Keratinocyte (primary cell): ENCODE data around the gene WDR12. TPM values are rescaled to one million over a fixed set of nuclear protein-coding genes. Genes with fewer than 3 reads are reported as not detected.
"Not testable (repeated sequence)": the region's sequence is repeated elsewhere in the genome, so short reads cannot be mapped to it uniquely, and the experiment has no call there.

ENCODE experiments used
- DNase-seq: peaks from one replicate; pipeline ENCODE4 v3.0.0-alpha.2; 2011; ENCODE audit warnings: low read depth, missing footprints, low spot score
- FAIRE-seq: peaks from 2 replicates; lab custom pipeline; 2011; peaks lifted over from hg19 to GRCh38; lab: Jason Lieb, UNC
- H2AFZ ChIP-seq: 2 replicates; pipeline ENCODE4 v1.6.0; 2012; ENCODE audit warnings: low read length, control low read depth, inconsistent platforms; ENCODE audit not compliant: control insufficient read depth
- H3K27ac ChIP-seq: 2 replicates; pipeline ENCODE4 v1.5.1; 2011; ENCODE audit warnings: low read length; ENCODE audit not compliant: control insufficient read depth, insufficient read depth
- H3K27me3 ChIP-seq: 3 replicates; pipeline ENCODE4 v1.6.0; 2011; ENCODE audit warnings: low read length; ENCODE audit not compliant: control insufficient read depth, insufficient read depth; ENCODE audit errors: extremely low read depth
- H3K36me3 ChIP-seq, 2 experiments: 2 replicates in 1 of 2; 3 replicates in 1 of 2; pipeline ENCODE4 v1.5.1; 2011; ENCODE audit warnings: low read length in 2 of 2, mild to moderate bottlenecking in 1 of 2; ENCODE audit not compliant: control insufficient read depth in 2 of 2, insufficient read depth in 2 of 2; ENCODE audit errors: extremely low read depth in 1 of 2
- H3K4me1 ChIP-seq: 3 replicates; pipeline ENCODE4 v1.5.1; 2011; ENCODE audit warnings: low read length; ENCODE audit not compliant: control insufficient read depth, insufficient read depth; ENCODE audit errors: extremely low read depth
- H3K4me2 ChIP-seq: 3 replicates; pipeline ENCODE4 v1.6.0; 2011; ENCODE audit warnings: low read depth, low read length; ENCODE audit not compliant: control insufficient read depth, insufficient read depth; ENCODE audit errors: extremely low read depth
- H3K4me3 ChIP-seq, 3 experiments: fragments of 200-600 bp in 1 of 3; sonication (generic) in 1 of 3; 2 replicates in 2 of 3; 3 replicates in 1 of 3; pipeline ENCODE4 v1.5.1; 2011 to 2016; ENCODE audit warnings: low read length in 3 of 3, mild to moderate bottlenecking in 3 of 3, control low read depth in 2 of 3, inconsistent platforms in 1 of 3, low read depth in 1 of 3, mixed read lengths in 1 of 3, mixed run types in 1 of 3, moderate library complexity in 1 of 3; ENCODE audit not compliant: control insufficient read depth in 2 of 3, insufficient read depth in 2 of 3; ENCODE audit errors: extremely low read depth in 1 of 3
- H3K79me2 ChIP-seq: 2 replicates; pipeline ENCODE4 v1.6.0; 2012; ENCODE audit warnings: low read length; ENCODE audit not compliant: control insufficient read depth, insufficient read depth
- H3K9ac ChIP-seq: 3 replicates; pipeline ENCODE4 v1.6.0; 2011; ENCODE audit warnings: low read length; ENCODE audit not compliant: control insufficient read depth, insufficient read depth; ENCODE audit errors: extremely low read depth
- H3K9me1 ChIP-seq: 3 replicates; pipeline ENCODE4 v1.6.0; 2011; ENCODE audit warnings: low read length; ENCODE audit not compliant: control insufficient read depth, insufficient read depth; ENCODE audit errors: extremely low read depth
- H3K9me3 ChIP-seq: 2 replicates; pipeline ENCODE4 v1.5.1; 2012; ENCODE audit warnings: low read depth, low read length; ENCODE audit not compliant: control insufficient read depth
- H4K20me1 ChIP-seq: 3 replicates; pipeline ENCODE4 v1.6.0; 2011; ENCODE audit warnings: low read length; ENCODE audit not compliant: control insufficient read depth, insufficient read depth; ENCODE audit errors: extremely low read depth
- EZH2 ChIP-seq: IDR thresholded peaks from one replicate; pipeline ENCODE4 v1.6.1; 2012; ENCODE audit warnings: inconsistent platforms, mild to moderate bottlenecking, low read length, moderate library complexity
- dilution Hi-C: fragments of 300-500 bp; cut with MboI; formaldehyde crosslinking; loops from one replicate; pipeline ENCODE4 v1.7.0; 2020; ENCODE audit warnings: low sequenced_read_pairs; ENCODE audit not compliant: extremely low pct_ligation_motif_present
- polyA plus RNA-seq, 5 experiments: library from polyadenylated mRNA; depleted of rRNA in 3 of 5; stranded (reverse) in 3 of 5; stranded (forward) in 1 of 5; unstranded in 1 of 5; fragments of >200 nt; gene quantifications; 1 replicate in 1 of 5; 2 replicates in 3 of 5; 3 replicates in 1 of 5; pipeline versions ENCODE4 v1.2.1 to v1.2.3, GENCODE V29; 2011 to 2012; ENCODE audit warnings: missing spikeins in 2 of 5, low read depth in 1 of 5, low replicate concordance in 1 of 5
- TF ChIP-seq, protein P1 (sequence below), 3 experiments: IDR thresholded peaks in 1 of 3; conservative IDR thresholded peaks in 1 of 3; optimal IDR thresholded peaks in 1 of 3; 2 replicates in 2 of 3; 3 replicates in 1 of 3; pipeline versions ENCODE3 to v1.5.1; 2011; ENCODE audit warnings: low read length in 3 of 3, mild to moderate bottlenecking in 3 of 3, moderate library complexity in 2 of 3, control low read depth in 1 of 3, inconsistent platforms in 1 of 3; ENCODE audit not compliant: insufficient read depth in 2 of 3; ENCODE audit errors: extremely low read depth in 1 of 3

WDR12 gene
- polyA plus RNA-seq, 1 donor (not counting 4 experiments of a cell fraction or from before 2014, with no cell fraction given) = 109 TPM

DNA sequence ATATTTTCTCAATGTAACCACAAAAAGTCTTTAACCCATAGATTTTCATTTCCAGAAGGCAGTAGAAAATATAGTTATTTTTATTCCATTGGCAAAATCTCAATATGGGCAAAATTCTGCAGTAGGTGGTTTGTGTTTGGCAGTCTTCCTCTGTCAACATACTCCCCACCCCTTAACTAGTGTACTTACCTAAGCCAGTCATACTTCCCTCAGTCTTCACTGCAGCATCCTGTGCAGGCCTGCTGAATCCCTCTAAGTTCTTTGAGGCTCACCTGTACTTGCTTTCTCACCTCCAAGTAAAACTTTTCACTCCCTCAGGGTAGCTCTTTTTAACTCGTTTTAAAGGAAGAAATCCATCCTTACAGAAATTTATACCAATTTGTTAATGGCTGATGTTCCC, 7.4 kb upstream of the WDR12 start:
- H2AFZ ChIP-seq = no peak overlapping the region
- H3K4me1 ChIP-seq = no peaks in the 10 kb centered on the region
- H3K27me3 ChIP-seq = no peaks in the 10 kb centered on the region
- no peak overlapping the region for H3K4me3 ChIP-seq
- TF ChIP-seq EZH2 = no peak
- TF ChIP-seq, protein P1, sequence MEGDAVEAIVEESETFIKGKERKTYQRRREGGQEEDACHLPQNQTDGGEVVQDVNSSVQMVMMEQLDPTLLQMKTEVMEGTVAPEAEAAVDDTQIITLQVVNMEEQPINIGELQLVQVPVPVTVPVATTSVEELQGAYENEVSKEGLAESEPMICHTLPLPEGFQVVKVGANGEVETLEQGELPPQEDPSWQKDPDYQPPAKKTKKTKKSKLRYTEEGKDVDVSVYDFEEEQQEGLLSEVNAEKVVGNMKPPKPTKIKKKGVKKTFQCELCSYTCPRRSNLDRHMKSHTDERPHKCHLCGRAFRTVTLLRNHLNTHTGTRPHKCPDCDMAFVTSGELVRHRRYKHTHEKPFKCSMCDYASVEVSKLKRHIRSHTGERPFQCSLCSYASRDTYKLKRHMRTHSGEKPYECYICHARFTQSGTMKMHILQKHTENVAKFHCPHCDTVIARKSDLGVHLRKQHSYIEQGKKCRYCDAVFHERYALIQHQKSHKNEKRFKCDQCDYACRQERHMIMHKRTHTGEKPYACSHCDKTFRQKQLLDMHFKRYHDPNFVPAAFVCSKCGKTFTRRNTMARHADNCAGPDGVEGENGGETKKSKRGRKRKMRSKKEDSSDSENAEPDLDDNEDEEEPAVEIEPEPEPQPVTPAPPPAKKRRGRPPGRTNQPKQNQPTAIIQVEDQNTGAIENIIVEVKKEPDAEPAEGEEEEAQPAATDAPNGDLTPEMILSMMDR (optimal IDR thresholded peaks at IDR 0.05 in 1 of 3, IDR thresholded peaks at IDR 0.05 in 1 of 3, conservative IDR thresholded peaks at IDR 0.05 in 1 of 3; ENCODE audit: extremely low read depth in 1 of 3, insufficient read depth in 2 of 3, low read length in 3 of 3) = no peak
- H3K36me3 ChIP-seq = no peaks in the 10 kb centered on the region
- no peak overlapping the region for H3K4me2 ChIP-seq
- no peaks in the 10 kb centered on the region for H3K9me3 ChIP-seq
- dilution Hi-C loops = no loop called here
- FAIRE-seq (no peak), DNase-seq (no peak)
- H3K9me1 ChIP-seq = no peaks in the 10 kb centered on the region
- no peaks in the 10 kb centered on the region for H3K79me2 ChIP-seq
- H3K9ac ChIP-seq = no peak overlapping the region
- no peak overlapping the region for H3K27ac ChIP-seq
- no peaks in the 10 kb centered on the region for H4K20me1 ChIP-seq

DNA sequence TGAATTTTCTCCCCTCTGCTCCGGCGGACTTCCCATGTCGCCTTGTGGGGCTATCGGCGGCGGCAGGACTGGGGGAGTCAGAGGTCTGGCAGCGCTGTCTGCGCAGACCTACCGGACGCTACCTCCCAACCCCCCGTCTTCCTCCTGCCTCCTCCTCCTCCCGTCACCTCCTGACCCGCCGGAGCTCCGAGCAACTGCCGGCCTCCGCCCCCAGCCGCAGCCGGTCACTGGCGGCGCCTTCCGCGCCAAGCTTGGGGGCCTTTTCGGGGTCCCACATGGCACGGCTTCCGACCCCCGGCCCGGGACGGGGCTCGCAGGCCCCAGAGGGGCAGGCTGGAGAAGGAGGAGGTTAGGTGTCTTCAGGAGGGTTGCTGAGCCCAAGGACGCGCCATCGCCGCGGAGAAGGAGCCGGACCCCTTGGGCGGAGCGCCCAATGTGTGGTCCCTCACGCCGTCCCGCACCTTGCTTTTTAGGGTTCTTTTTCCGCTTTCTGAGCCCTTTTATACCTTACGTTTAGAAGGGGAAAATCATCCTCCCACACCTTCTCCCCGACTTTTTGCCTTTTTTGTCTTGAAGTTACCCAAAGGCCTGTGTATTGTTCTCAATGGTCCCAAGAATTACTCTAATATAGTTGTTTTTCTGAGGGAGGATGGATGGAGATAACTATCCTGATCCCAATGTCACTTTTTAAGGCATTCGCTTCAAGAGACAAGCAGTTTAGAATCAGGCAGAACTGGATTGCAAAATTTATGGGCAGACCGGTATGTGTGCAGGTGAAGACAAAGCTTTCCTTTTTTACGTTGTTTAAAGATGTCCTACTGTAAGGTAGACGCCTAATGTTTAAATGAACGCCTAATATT, 1.1 kb upstream of the WDR12 start:
- Histone ChIP-seq H3K4me3 (peak overlapping the region; percentile 85 to 96 (median 86)), H3K4me2 (peak overlapping the region; percentile 62), H3K27ac (peak overlapping the region; percentile 91), H2AFZ (peak overlapping the region; percentile 87), H3K79me2 (peaks cover 39% of the 10 kb centered on the region), H3K9ac (peak overlapping the region; percentile 90)
- H3K9me3 ChIP-seq, DNase-seq, H3K27me3 ChIP-seq, H3K4me1 ChIP-seq, H3K36me3 ChIP-seq, H4K20me1 ChIP-seq, dilution Hi-C loops, H3K9me1 ChIP-seq: not testable (repeated sequence)
- FAIRE-seq = peak; percentile 9
